Measurements from ENCODE around the gene ULK1.

ULK1 gene

GRCh38 chr12:131882804-131883520 lies 11.5 kb upstream of the ULK1 start:
- TF ChIP-seq REST (IDR thresholded peaks at IDR 0.05; ENCODE audit: low read depth) = no peak
- TF ChIP-seq TAF1 (IDR thresholded peaks at IDR 0.05; ENCODE audit: low read depth) = no peak
- no peak for TF ChIP-seq YY1 (IDR thresholded peaks at IDR 0.05; ENCODE audit: low read depth)
- no peak for TF ChIP-seq FOXM1 (IDR thresholded peaks at IDR 0.05; ENCODE audit: borderline replicate concordance, low read depth)
- TF ChIP-seq CEBPB (IDR thresholded peaks at IDR 0.05) = no peak
- no peak for TF ChIP-seq MAX (IDR thresholded peaks at IDR 0.05)
- no peak for TF ChIP-seq USF1 (IDR thresholded peaks at IDR 0.05)
- no peak for TF ChIP-seq EP300 (IDR thresholded peaks at IDR 0.05; ENCODE audit: borderline replicate concordance)
- TF ChIP-seq TCF12 (IDR thresholded peaks at IDR 0.05; ENCODE audit: low read depth) = no peak
- no peak for TF ChIP-seq ZBTB7A (IDR thresholded peaks at IDR 0.05; ENCODE audit: low read depth)
- no peak for TF ChIP-seq CREB1 (IDR thresholded peaks at IDR 0.05; ENCODE audit: low read depth)
- no peak for TF ChIP-seq RAD21 (IDR thresholded peaks at IDR 0.05; ENCODE audit: low read depth)

- TF ChIP-seq YY1 (IDR thresholded peaks at IDR 0.05; ENCODE audit: low read depth) = no peak
- no peak for TF ChIP-seq EP300 (IDR thresholded peaks at IDR 0.05; ENCODE audit: borderline replicate concordance)
- TF ChIP-seq EGR1 (IDR thresholded peaks at IDR 0.05) = no peak
- TF ChIP-seq REST (IDR thresholded peaks at IDR 0.05; ENCODE audit: low read depth) = no peak
- TF ChIP-seq TEAD4 (IDR thresholded peaks at IDR 0.05) = no peak
- no peak for TF ChIP-seq TCF12 (IDR thresholded peaks at IDR 0.05; ENCODE audit: low read depth)
- TF ChIP-seq TAF1 (IDR thresholded peaks at IDR 0.05; ENCODE audit: low read depth) = no peak
- TF ChIP-seq MAX (IDR thresholded peaks at IDR 0.05) = no peak
- TF ChIP-seq CEBPB (IDR thresholded peaks at IDR 0.05) = no peak
- no peak for TF ChIP-seq CREB1 (IDR thresholded peaks at IDR 0.05; ENCODE audit: low read depth)
- TF ChIP-seq NFIC (IDR thresholded peaks at IDR 0.05) = no peak
- no peak for TF ChIP-seq USF1 (IDR thresholded peaks at IDR 0.05)
Measured at GRCh38 chr12:131883521-131883900, 10.9 kb upstream of the ULK1 start.

GRCh38 chr12:131885543-131886057 lies 8.8 kb upstream of the ULK1 start:
- TF ChIP-seq EGR1 (IDR thresholded peaks at IDR 0.05) (no peak), MAX (IDR thresholded peaks at IDR 0.05) (no peak), TAF1 (IDR thresholded peaks at IDR 0.05; ENCODE audit: low read depth) (no peak), REST (IDR thresholded peaks at IDR 0.05; ENCODE audit: low read depth) (no peak), CREB1 (IDR thresholded peaks at IDR 0.05; ENCODE audit: low read depth) (no peak), YY1 (IDR thresholded peaks at IDR 0.05; ENCODE audit: low read depth) (no peak), EP300 (IDR thresholded peaks at IDR 0.05; ENCODE audit: borderline replicate concordance) (no peak), TEAD4 (IDR thresholded peaks at IDR 0.05) (no peak), FOXM1 (IDR thresholded peaks at IDR 0.05; ENCODE audit: borderline replicate concordance, low read depth) (no peak), USF1 (IDR thresholded peaks at IDR 0.05) (no peak), ZBTB7A (IDR thresholded peaks at IDR 0.05; ENCODE audit: low read depth) (no peak)
